Daoy (cell line): Measurements from ENCODE around the gene TBCE. TPM values are rescaled to one million over a fixed set of nuclear protein-coding genes. Genes with fewer than 3 reads are reported as not detected.

Experiments used
- DNase-seq: peaks from one replicate; pipeline ENCODE4 v3.0.0-alpha.2; 2015; ENCODE audit warnings: low read depth
- total RNA-seq: library from RNA; depleted of rRNA; stranded (reverse); fragments of >200 nt; shearing (Covaris generic); gene quantifications from 2 replicates; pipeline ENCODE4 v1.2.3, GENCODE V29; 2014

Gene TBCE
- total RNA-seq, 1 experiment from 2014 or later, result 71.7 TPM

DNA sequence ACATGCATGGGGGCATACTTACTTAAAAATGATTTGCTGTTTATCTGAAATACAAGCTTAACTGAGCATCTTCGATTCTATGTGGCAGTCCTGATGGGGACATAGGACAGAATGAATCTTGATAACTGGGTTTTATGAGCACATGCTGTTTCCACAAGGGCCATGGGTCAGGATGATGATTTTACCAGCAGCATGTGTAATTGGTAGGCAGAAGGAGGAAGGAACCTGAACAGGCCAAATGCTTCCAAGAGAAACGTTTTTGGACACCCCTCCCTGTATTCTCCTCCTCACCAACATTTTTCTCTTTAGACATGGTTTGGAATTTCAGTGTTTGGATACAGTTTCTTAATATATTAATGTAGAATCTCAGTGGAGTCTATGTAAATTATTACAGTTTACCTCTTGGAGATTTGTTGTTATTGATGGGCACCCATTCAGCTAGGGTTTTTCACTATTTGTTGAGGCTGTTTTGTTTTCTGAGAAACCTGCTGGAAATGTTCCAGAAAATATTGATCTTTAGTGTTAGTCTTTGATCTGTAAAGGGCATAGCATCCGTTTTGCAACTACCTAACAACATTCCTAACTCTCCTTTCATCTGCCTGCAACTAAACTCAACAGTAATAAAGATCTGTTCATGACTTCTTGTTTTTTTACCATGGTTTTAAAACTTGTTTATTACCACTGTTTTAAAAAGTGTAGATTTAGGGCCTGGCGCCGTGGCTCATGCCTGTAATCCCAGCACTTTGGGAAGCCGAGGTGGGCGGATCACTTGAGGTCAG, 42.0 kb downstream of the TBCE start:
- no peak for DNase-seq

DNA sequence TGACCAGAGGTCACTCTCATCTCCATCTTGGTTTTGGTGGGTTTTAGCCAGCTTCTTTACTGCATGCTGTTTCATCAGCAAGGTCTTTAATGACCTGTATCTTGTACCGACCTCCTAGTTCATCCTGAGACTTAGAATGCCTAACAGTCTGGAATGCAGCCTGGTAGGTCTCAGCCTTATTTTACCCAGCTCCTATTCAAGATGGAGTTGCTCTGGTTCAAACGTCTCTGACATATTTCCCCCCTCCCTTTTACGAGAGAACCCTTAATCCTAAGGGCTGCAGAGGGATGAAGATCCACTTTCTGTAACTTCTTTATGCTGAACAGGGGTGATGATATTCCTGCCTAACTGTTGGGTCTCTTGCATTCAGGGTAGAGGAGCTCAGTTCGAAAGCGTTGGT, 43.2 kb downstream of the TBCE start:
- no peak for DNase-seq

DNA sequence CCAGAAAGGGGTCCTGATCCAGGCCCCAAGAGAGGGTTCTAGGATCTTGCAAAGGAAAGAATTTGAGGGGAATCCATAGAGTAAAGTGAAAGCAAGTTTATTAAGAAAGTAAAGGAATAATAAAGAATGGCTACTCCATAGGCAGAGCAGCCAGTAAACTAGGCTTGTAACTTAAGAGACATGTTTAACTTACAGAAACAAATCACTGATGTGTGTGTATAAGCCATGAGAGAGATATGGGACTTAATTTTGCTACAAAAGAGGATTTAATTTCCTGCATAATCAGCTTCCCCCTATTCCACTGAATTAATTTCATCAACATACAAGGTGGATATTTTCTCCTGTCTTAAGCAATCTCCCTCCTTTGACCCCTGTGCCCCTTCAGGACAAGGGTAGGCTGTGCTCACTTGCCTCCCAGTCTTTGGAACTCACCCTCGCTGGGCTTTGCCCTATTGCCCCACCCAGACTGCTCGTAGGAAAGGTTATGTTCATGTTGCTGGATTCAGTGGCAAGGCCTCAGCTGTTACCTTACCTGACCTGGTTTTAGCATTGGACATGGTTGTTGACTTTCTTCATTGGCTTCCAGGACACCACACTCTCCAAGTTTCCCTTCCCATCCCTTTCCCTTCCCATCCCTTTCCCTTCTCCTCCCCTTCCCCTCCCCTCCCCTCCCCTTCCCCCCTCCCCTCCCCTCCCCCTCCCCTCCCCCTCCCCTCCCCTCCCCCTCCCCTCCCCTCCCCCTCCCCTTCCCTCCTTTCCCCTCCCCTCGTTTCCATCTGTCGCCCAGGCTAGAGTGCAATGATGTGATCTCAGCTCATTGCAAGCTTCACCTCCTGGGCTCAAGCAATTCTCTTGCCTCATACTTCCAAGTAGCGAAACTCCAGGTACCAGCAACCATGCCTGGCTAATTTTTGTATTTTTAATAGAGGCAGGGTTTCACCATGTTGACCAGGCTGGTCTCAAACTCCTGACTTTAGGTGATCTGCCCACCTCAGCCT, 44.6 kb downstream of the TBCE start:
- peak; percentile 19 for DNase-seq

GRCh38 chr1:235415008-235415904, 48.0 kb downstream of the TBCE start:
- peak; percentile 64 for DNase-seq

GRCh38 chr1:235416662-235417049, 49.4 kb downstream of the TBCE start:
- DNase-seq, result no peak

DNA sequence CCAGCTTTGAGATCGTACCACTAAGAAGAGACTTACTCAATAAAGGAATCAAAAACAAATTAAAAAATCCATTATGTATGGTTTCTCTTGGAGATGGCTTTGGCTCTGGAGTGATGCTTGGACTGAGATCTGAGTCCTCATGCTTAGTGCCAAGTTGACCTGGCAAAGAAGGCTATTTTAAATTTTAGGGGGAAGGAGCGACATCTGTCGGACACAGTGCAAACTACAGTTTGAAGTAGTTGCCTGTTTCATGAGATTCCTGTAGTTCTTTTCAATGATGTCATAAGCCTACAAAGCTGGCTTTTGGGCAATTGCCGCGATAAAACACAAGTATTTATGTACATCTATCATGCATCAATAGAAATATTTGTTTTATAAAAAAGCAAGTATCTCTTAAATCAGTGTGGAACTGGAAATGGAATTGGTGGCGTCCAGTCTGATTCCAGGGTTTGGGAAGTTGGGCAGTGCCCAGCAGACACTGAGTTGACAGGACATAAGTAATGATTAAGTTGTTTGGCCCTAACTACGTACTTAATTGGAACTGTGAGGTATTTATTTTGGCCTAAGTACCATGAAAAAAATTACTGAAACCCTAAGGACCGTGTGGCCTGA, 50.0 kb downstream of the TBCE start:
- peak; percentile 46 for DNase-seq

- no peak for DNase-seq
Measured at GRCh38 chr1:235421751-235422150, 54.5 kb downstream of the TBCE start.

DNA sequence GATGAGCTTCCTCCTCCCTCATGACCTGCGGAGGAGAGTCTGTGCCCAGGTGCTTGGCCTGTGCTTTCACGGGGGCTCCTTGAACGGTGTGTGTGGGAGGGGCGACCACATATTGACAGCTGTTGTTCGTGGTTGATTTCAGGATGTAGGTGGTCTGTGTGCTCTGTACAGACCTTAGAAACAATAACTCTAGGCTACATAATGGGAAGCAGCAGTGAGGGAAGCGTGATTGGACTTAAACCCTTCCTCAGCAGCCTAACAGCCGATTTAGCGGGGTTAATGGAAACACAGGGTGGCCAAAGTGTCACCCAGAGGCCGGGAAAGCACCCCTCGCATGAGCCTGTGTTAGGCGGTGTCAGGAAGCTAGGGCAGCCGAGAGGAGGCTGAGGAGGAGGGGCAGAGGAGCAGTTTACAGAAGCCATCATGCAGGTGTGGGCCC, 56.0 kb downstream of the TBCE start:
- DNase-seq, result no peak

GRCh38 chr1:235424092-235424491, 56.9 kb downstream of the TBCE start:
- no peak for DNase-seq

DNA sequence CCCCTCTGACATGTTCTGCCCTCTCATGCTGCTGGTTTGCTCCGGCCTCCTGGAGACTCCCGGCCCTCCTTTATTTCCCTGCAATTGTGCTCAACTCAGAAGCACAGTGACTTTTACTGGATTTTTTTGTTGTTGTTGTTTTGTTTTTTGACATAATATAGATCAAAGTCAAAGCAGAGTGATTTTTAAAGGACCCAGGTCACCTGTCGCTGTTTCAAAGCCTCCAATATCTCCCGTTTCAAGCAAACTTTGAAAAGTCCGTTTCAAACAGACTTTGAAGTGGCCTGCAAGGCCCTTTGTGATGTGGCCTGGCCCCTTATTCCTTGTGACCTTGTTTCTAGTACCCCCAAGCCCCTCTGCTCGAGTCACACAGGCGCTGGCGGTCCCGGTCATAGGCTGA, 58.1 kb downstream of the TBCE start:
- no peak for DNase-seq

DNA sequence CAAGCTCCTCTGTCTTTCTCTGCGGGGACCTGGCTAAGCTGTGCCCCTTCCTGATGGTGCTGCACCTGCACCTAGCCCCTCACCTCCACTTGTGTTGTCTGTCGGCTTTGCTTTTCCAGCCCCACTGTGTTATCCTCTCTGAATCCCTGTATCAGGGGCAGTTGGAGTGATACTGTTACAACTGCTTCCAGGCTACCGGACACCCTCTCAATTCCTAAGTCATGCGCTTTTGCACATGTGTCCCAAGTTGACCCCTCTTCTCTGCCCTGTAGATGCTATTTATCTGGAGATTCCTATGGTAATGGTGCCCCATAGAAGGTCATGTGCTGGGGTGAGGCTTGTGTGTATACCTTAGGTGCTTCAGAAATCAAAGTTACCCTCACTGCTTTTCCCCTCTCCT, 58.9 kb downstream of the TBCE start:
- DNase-seq, result no peak

DNA sequence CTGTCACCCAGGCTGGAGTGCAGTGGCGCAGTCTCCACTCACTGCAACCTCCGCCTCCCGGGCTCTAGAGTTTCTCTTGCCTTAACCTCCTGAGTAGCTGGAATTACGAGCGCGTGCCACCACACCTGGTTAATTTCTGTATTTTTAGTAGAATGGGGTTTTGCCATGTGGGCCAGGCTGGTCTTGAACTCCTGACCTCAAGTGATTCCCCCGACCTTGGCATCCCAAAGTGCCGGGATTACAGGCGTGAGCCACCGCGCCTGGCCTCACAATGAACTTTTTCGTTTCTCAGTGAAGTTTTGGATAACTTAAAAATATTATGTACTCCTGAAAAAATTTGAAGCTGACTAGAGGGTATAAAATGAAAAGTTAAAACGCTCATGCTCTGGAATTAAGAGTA, 59.5 kb downstream of the TBCE start:
- no peak for DNase-seq

GRCh38 chr1:235427447-235427846, 60.2 kb downstream of the TBCE start:
- DNase-seq, result no peak

GRCh38 chr1:235429143-235429542, 61.9 kb downstream of the TBCE start:
- DNase-seq, result no peak

DNA sequence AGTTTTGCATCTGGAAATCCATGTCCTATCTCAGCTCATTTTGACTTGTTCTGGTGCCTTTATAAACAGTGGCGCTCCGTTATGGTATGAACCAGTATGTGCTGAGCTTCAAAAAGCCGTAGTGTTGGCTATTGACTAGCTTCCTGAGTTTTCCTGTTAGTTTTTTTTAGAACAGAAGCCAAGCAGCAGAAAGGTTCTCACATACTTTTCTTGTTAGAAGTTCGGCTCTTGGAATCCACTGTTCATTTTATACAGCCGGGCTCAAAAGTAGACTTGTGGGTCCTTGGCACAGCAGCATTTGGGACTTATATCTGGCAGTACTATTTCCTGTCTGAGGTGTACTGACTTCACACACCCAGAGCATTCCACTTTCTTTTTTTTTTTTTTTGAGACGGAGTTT, 63.8 kb downstream of the TBCE start:
- DNase-seq, result no peak

DNA sequence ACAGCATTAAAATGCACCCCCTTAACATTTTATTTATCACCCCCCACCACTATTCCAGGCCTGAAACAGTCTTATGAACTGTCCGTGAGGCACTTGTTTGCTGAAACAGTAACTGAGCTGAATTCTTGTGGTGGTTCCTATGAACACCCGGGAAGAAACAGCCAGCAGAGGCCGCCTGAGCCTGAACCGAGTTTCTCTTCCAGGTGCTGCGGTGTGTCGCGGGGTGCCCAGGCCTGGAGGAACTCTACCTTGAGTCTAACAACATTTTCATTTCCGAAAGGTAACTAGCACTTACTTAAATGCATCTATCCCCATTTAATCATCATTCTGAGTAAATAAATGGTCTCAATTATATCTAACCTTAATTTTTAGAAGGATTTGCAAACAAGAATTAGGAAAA, 66.8 kb downstream of the TBCE start:
- DNase-seq, result no peak

DNA sequence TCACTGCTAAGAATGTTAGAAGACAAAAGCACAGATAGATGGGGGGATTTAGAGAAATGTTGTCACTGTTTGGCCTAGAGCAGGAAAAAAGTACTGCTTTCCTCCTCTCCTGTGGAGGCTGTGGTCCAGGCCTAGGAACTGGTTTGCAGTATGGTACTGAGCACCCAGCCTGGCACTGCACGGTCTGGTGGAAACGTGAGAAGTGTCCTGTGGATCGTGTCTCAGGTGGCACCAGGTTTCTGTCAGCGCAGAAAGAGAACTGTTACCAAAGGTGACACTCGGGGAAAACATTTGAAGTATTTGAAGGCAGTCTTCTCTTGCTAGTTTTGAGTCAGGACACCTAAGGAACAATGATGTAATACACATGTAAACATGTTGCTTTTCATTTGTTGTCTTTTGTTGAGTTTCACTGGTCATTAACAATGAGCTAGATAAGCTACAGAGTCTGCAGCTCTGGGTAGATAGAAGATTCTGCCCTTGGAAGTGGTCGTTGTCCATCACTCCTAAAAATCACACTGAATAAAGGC, 74.0 kb downstream of the TBCE start:
- DNase-seq, result no peak

- peak; percentile 46 for DNase-seq
Measured at GRCh38 chr1:235442788-235443429, 75.7 kb downstream of the TBCE start.

DNA sequence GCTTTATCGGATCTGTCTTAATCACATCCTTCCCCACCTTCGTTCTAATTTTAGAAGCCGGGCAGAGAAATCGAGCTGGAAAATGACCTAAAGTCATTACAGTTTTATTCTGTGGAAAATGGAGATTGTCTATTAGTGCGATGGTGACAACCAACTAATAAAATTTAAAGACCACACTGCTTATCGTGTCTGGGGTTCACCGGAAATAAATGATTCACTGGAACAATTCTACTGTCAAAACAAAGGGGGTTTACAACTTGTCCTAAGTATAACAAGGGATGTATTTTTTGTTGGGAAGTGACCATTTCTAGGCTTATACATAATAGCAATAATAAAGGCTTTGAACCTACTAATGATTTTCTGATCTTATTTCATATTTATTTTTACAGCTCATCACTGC, 81.4 kb downstream of the TBCE start:
- no peak for DNase-seq

DNA sequence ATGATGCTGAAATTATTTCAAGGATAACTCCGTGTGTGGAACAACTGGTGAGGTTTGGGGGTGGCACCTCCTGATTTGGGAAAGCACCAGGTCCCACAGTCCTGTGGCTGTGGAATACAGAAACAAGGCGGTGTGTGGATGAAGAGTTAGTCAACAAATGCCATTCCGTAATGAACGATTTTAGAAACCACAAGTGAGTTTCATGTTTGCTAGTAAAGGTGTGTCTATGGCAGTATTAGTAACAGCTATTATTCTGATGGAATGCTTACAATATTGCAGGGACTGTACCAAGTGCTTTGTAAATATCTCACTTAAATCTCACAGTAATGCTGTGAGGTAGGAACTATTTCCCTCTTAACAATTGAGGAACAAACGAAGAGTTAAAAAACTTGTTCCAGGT, 83.2 kb downstream of the TBCE start:
- no peak for DNase-seq
